SK-N-SH (cell line): Measurements from ENCODE around the gene CLEC4E. TPM values are rescaled to one million over a fixed set of nuclear protein-coding genes. Genes with fewer than 3 reads are reported as not detected.

Source experiments
- CTCF ChIA-PET: fragments of 300-600, 350-600 bp; formaldehyde crosslinking; extraction: SDS; loops from one replicate; lab custom pipeline; 2021; lab: Yijun Ruan, JAX
- POLR2A ChIA-PET: fragments of 350-600 bp; sonication (Branson Sonifier 250); formaldehyde crosslinking; extraction: SDS; loops from one replicate; lab custom pipeline; 2020; ENCODE audit warnings: antibody characterized with exemption, inconsistent platforms; lab: Yijun Ruan, JAX
- DNase-seq: peaks from one replicate; pipeline ENCODE4 v3.0.0; 2012
- H2AFZ ChIP-seq: fragments of 200-600 bp; sonication (generic); 2 replicates; pipeline ENCODE4 v1.8.1; 2016; ENCODE audit warnings: antibody characterized with exemption, mild to moderate bottlenecking, low read depth
- H3F3A ChIP-seq: fragments of 200-600 bp; sonication (generic); replicated peaks from 2 replicates; pipeline ENCODE3; 2016; ENCODE audit warnings: antibody characterized with exemption, mild to moderate bottlenecking; ENCODE audit not compliant: insufficient read depth
- H3K27ac ChIP-seq, 2 experiments: fragments of 200-500 bp in 1 of 2; fragments of 200-600 bp in 1 of 2; sonication (Bioruptor generic) in 1 of 2; sonication (generic), shearing (Covaris generic) in 1 of 2; 2 replicates each; pipeline versions ENCODE4 v1.5.1 to v1.6.1; 2014 to 2016; ENCODE audit warnings: low read depth in 2 of 2, inconsistent platforms in 1 of 2, low read length in 1 of 2, mild to moderate bottlenecking in 1 of 2, mixed read lengths in 1 of 2
- H3K27me3 ChIP-seq: fragments of 200-600 bp; sonication (generic), shearing (Covaris generic); 2 replicates; pipeline ENCODE4 v1.6.1; 2016; ENCODE audit warnings: mixed run types; ENCODE audit not compliant: insufficient read depth
- H3K36me3 ChIP-seq, 2 experiments: fragments of 200-500 bp in 1 of 2; fragments of 200-600 bp in 1 of 2; sonication (Bioruptor generic) in 1 of 2; sonication (generic) in 1 of 2; replicated peaks in 1 of 2; 2 replicates each; pipeline versions ENCODE3 to v1.5.1; 2014 to 2016; ENCODE audit warnings: low read length in 1 of 2, mild to moderate bottlenecking in 1 of 2; ENCODE audit not compliant: insufficient read depth in 2 of 2, control insufficient read depth in 1 of 2
- H3K4me1 ChIP-seq, 2 experiments: fragments of 200-500 bp in 1 of 2; fragments of 200-600 bp in 1 of 2; sonication (Bioruptor generic) in 1 of 2; sonication (generic), shearing (Covaris generic) in 1 of 2; 2 replicates each; pipeline versions ENCODE4 v1.5.1 to v1.6.1; 2014 to 2016; ENCODE audit warnings: low read depth in 1 of 2, low read length in 1 of 2, mixed run types in 1 of 2; ENCODE audit not compliant: insufficient read depth in 2 of 2, control insufficient read depth in 1 of 2
- H3K4me2 ChIP-seq: fragments of 200-600 bp; sonication (generic), shearing (Covaris generic); 2 replicates; pipeline ENCODE4 v1.6.1; 2017; ENCODE audit warnings: mixed run types
- H3K4me3 ChIP-seq, 2 experiments: fragments of 200-500 bp in 1 of 2; fragments of 200-600 bp in 1 of 2; sonication (Bioruptor generic) in 1 of 2; sonication (generic), shearing (Covaris generic) in 1 of 2; 2 replicates each; pipeline versions ENCODE4 v1.5.1 to v1.8.1; 2014 to 2016; ENCODE audit warnings: low read depth in 2 of 2, inconsistent platforms in 1 of 2, low read length in 1 of 2, mild to moderate bottlenecking in 1 of 2, mixed read lengths in 1 of 2, moderate library complexity in 1 of 2
- H3K79me2 ChIP-seq: fragments of 200-600 bp; sonication (generic); 2 replicates; pipeline ENCODE4 v1.8.1; 2017; ENCODE audit warnings: mild to moderate bottlenecking; ENCODE audit not compliant: insufficient read depth
- H3K9ac ChIP-seq: fragments of 200-600 bp; sonication (generic); 2 replicates; pipeline ENCODE4 v1.6.1; 2017; ENCODE audit warnings: mixed run types
- H3K9me2 ChIP-seq: fragments of 200-600 bp; sonication (generic); 2 replicates; pipeline ENCODE4 v1.6.1; 2017; ENCODE audit warnings: mixed run types
- H3K9me3 ChIP-seq: fragments of 200-600 bp; sonication (generic); 2 replicates; pipeline ENCODE4 v1.6.1; 2017; ENCODE audit warnings: mixed run types, mild to moderate bottlenecking, moderate library complexity
- H4K20me1 ChIP-seq: fragments of 200-600 bp; sonication (generic); 2 replicates; pipeline ENCODE4 v1.6.1; 2017; ENCODE audit warnings: mild to moderate bottlenecking, mixed run types; ENCODE audit not compliant: insufficient read depth
- EP300 ChIP-seq, 2 experiments: IDR thresholded peaks; 2 replicates each; pipeline versions ENCODE4 v1.4.0 to v1.6.1; 2012; ENCODE audit warnings: borderline replicate concordance in 1 of 2, low read depth in 1 of 2, low read length in 1 of 2
- EZH2phosphoT487 ChIP-seq: fragments of 200-600 bp; sonication (generic); IDR thresholded peaks from 2 replicates; pipeline ENCODE4 v1.6.1; 2017; ENCODE audit warnings: low read depth, mixed run types, mild to moderate bottlenecking, antibody characterized with exemption, moderate library complexity, borderline replicate concordance
- FOSL2 ChIP-seq: IDR thresholded peaks from 2 replicates; pipeline ENCODE4 v1.4.0; 2012; ENCODE audit warnings: low read depth, mild to moderate bottlenecking, moderate library complexity, borderline replicate concordance
- FOXM1 ChIP-seq: IDR thresholded peaks from 2 replicates; pipeline ENCODE4 v1.4.0; 2012; ENCODE audit warnings: low read depth, mild to moderate bottlenecking
- GATA2 ChIP-seq: sonication (generic); formaldehyde crosslinking; IDR thresholded peaks from 2 replicates; pipeline ENCODE4 v1.5.0; 2020; ENCODE audit warnings: mild to moderate bottlenecking, missing genetic modification reagents
- JUND ChIP-seq: IDR thresholded peaks from 2 replicates; pipeline ENCODE4 v1.4.0; 2012
- MEF2A ChIP-seq: IDR thresholded peaks from 2 replicates; pipeline ENCODE4 v1.4.0; 2012; ENCODE audit warnings: low read depth, borderline replicate concordance
- MXI1 ChIP-seq: IDR thresholded peaks from 2 replicates; pipeline ENCODE4 v1.6.1; 2012; ENCODE audit warnings: mild to moderate bottlenecking, low read depth, low read length, improper control_type of control experiment
- NFIC ChIP-seq: IDR thresholded peaks from 2 replicates; pipeline ENCODE4 v1.4.0; 2012; ENCODE audit warnings: borderline replicate concordance
- POLR2AphosphoS5 ChIP-seq: IDR thresholded peaks from 2 replicates; pipeline ENCODE4 v1.6.1; 2012; ENCODE audit warnings: low read depth, low read length
- RCOR1 ChIP-seq: fragments of 150-350 bp; IDR thresholded peaks from 2 replicates; pipeline ENCODE4 v1.6.1; 2017; ENCODE audit warnings: antibody characterized with exemption, low read length
- RXRA ChIP-seq: IDR thresholded peaks from 2 replicates; pipeline ENCODE4 v1.4.0; 2012; ENCODE audit warnings: low read depth, mild to moderate bottlenecking, borderline replicate concordance
- SIN3A ChIP-seq: IDR thresholded peaks from 2 replicates; pipeline ENCODE4 v1.6.1; 2012; ENCODE audit warnings: low read depth, mild to moderate bottlenecking, low read length, moderate library complexity, borderline replicate concordance
- TCF12 ChIP-seq: IDR thresholded peaks from 2 replicates; pipeline ENCODE4 v1.4.0; 2012
- TEAD4 ChIP-seq: IDR thresholded peaks from 2 replicates; pipeline ENCODE4 v1.4.0; 2012; ENCODE audit warnings: mild to moderate bottlenecking, borderline replicate concordance; ENCODE audit not compliant: insufficient read depth
- WGBS: methylation state at CpG from one replicate; pipeline ENCODE4 v1.1.6; 2017; ENCODE audit warnings: low lambda C conversion rate; 5-methylcytosine and 5-hydroxymethylcytosine counted together
- polyA plus RNA-seq, 3 experiments: library from polyadenylated mRNA; depleted of rRNA; stranded (reverse); fragments of >200 nt; gene quantifications; 2 replicates each; pipeline ENCODE4 v1.2.3, GENCODE V29; 2012
- TF ChIP-seq, protein P1 (sequence below): IDR thresholded peaks from 2 replicates; pipeline ENCODE4 v1.6.1; 2012; ENCODE audit warnings: mild to moderate bottlenecking, low read depth, low read length, moderate library complexity
- TF ChIP-seq, protein P2 (sequence below): IDR thresholded peaks from 2 replicates; pipeline ENCODE4 v1.4.0; 2012; ENCODE audit warnings: low read depth
- TF ChIP-seq, protein P3 (sequence below): IDR thresholded peaks from 2 replicates; pipeline ENCODE4 v1.4.0; 2012; ENCODE audit warnings: low read depth, borderline replicate concordance
- TF ChIP-seq, protein P4 (sequence below): fragments of 150-350 bp; IDR thresholded peaks from 2 replicates; pipeline ENCODE4 v1.6.1; 2017; ENCODE audit warnings: antibody characterized with exemption, low read length, low read depth, borderline replicate concordance
- TF ChIP-seq, protein P5 (sequence below): fragments of 150-350 bp; IDR thresholded peaks from 2 replicates; pipeline ENCODE4 v1.6.1; 2016; ENCODE audit warnings: mild to moderate bottlenecking, low read depth, low read length

CLEC4E gene
- polyA plus RNA-seq, 1 of the 3 experiments (the other 2 are of a cell fraction): not detected

DNA sequence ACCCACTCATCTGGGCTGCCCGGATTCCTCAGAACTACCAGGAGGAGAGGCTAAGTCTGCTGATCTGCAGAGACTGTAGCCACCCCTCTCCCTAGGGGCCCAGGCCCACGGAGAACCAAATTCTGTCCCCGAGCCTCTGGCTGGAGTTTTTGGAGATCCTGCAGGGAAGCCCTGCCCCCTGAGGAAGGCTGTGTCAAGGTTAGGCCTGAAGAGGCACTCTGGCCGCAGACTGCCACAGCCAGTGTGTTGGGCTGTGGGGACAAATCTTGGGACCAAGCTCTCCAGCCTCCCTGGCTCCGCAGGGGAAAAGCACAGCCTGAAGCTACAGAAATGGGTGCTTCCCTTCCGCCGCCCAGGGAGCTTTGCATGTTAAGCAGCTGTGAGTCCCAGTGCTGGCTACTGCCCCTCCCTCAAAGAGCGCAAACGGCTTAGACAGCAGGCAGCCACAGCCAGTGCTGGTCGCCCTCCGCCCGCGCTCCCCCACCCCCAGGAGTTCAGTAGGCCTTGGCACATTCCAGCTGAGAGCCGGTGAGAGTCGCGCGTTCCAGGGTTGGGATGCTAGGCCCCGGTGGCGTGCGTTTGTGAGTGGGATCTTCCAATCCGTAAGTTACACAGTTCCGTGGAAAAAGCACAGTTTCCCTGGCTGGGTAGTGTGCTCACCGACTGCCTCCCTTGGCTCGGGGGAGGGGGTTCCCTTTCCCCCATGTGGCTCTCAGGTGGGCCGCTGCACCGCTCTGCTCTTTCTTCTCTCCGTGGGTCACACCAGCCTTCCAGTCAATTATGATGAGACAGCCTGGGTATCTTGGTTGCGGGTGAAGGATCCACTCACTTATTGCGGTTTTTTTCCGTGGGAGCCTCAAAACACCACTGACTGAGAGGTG is 13.2 kb downstream of the CLEC4E start:
- POLR2A ChIA-PET: no interaction called here
- no peak overlapping the region for H3K4me3 ChIP-seq
- H3K9ac ChIP-seq: no peak overlapping the region
- no peaks in the 10 kb centered on the region for H3K36me3 ChIP-seq
- H4K20me1 ChIP-seq: no peaks in the 10 kb centered on the region
- no peak overlapping the region for H2AFZ ChIP-seq
- H3K4me1 ChIP-seq: no peaks in the 10 kb centered on the region
- H3K27me3 ChIP-seq: no peaks in the 10 kb centered on the region; the same call in 1 of the 2 replicates
- TF ChIP-seq TEAD4 (no peak), RCOR1 (no peak), FOXM1 (no peak), NFIC (no peak), EZH2phosphoT487 (no peak), MXI1 (no peak), JUND (no peak), SIN3A (no peak), FOSL2 (no peak), EP300 (IDR thresholded peaks at IDR 0.05; ENCODE audit: borderline replicate concordance in 1 of 2, low read depth in 1 of 2, low read length in 1 of 2) (no peak), TCF12 (no peak), MEF2A (no peak), GATA2 (CRISPR knock-in tag) (no peak), POLR2AphosphoS5 (no peak), RXRA (no peak)
- TF ChIP-seq, protein P1, sequence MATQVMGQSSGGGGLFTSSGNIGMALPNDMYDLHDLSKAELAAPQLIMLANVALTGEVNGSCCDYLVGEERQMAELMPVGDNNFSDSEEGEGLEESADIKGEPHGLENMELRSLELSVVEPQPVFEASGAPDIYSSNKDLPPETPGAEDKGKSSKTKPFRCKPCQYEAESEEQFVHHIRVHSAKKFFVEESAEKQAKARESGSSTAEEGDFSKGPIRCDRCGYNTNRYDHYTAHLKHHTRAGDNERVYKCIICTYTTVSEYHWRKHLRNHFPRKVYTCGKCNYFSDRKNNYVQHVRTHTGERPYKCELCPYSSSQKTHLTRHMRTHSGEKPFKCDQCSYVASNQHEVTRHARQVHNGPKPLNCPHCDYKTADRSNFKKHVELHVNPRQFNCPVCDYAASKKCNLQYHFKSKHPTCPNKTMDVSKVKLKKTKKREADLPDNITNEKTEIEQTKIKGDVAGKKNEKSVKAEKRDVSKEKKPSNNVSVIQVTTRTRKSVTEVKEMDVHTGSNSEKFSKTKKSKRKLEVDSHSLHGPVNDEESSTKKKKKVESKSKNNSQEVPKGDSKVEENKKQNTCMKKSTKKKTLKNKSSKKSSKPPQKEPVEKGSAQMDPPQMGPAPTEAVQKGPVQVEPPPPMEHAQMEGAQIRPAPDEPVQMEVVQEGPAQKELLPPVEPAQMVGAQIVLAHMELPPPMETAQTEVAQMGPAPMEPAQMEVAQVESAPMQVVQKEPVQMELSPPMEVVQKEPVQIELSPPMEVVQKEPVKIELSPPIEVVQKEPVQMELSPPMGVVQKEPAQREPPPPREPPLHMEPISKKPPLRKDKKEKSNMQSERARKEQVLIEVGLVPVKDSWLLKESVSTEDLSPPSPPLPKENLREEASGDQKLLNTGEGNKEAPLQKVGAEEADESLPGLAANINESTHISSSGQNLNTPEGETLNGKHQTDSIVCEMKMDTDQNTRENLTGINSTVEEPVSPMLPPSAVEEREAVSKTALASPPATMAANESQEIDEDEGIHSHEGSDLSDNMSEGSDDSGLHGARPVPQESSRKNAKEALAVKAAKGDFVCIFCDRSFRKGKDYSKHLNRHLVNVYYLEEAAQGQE: no peak
- TF ChIP-seq, protein P2, sequence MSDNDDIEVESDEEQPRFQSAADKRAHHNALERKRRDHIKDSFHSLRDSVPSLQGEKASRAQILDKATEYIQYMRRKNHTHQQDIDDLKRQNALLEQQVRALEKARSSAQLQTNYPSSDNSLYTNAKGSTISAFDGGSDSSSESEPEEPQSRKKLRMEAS: no peak
- TF ChIP-seq, protein P3, sequence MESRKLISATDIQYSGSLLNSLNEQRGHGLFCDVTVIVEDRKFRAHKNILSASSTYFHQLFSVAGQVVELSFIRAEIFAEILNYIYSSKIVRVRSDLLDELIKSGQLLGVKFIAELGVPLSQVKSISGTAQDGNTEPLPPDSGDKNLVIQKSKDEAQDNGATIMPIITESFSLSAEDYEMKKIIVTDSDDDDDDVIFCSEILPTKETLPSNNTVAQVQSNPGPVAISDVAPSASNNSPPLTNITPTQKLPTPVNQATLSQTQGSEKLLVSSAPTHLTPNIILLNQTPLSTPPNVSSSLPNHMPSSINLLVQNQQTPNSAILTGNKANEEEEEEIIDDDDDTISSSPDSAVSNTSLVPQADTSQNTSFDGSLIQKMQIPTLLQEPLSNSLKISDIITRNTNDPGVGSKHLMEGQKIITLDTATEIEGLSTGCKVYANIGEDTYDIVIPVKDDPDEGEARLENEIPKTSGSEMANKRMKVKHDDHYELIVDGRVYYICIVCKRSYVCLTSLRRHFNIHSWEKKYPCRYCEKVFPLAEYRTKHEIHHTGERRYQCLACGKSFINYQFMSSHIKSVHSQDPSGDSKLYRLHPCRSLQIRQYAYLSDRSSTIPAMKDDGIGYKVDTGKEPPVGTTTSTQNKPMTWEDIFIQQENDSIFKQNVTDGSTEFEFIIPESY: no peak
- TF ChIP-seq, protein P4, sequence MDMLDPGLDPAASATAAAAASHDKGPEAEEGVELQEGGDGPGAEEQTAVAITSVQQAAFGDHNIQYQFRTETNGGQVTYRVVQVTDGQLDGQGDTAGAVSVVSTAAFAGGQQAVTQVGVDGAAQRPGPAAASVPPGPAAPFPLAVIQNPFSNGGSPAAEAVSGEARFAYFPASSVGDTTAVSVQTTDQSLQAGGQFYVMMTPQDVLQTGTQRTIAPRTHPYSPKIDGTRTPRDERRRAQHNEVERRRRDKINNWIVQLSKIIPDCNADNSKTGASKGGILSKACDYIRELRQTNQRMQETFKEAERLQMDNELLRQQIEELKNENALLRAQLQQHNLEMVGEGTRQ: no peak
- TF ChIP-seq, protein P5, sequence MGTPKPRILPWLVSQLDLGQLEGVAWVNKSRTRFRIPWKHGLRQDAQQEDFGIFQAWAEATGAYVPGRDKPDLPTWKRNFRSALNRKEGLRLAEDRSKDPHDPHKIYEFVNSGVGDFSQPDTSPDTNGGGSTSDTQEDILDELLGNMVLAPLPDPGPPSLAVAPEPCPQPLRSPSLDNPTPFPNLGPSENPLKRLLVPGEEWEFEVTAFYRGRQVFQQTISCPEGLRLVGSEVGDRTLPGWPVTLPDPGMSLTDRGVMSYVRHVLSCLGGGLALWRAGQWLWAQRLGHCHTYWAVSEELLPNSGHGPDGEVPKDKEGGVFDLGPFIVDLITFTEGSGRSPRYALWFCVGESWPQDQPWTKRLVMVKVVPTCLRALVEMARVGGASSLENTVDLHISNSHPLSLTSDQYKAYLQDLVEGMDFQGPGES: no peak
- no peak overlapping the region for H3K27ac ChIP-seq
- no peak for DNase-seq
- 2% methylated on average over 15 of the region's 30 CpGs for WGBS
- no peak overlapping the region for H3K4me2 ChIP-seq
- H3F3A ChIP-seq: no peaks in the 10 kb centered on the region
- no peaks in the 10 kb centered on the region for H3K9me2 ChIP-seq
- no peaks in the 10 kb centered on the region for H3K9me3 ChIP-seq
- no peaks in the 10 kb centered on the region for H3K79me2 ChIP-seq
- CTCF ChIA-PET: interaction anchor here (0.5 to 0.8 kb wide), 2 partner anchors 17 to 1495 kb away, joined by 3 read pairs; no protein-coding TSS in a partner anchor
